Measurements from ENCODE around the gene CYP3A7. TPM values are rescaled to one million over a fixed set of nuclear protein-coding genes. Genes with fewer than 3 reads are reported as not detected.

Gene CYP3A7
- total and polyA plus RNA-seq, 2 of the 13 experiments (the other 11 are each of a cell fraction or from before 2014, with no cell fraction given): 5.8 to 6.4 TPM

- no peak for TF ChIP-seq PHF8 (CRISPR knock-in tag; IDR thresholded peaks at IDR 0.05)
- TF ChIP-seq RXRA (CRISPR knock-in tag; IDR thresholded peaks at IDR 0.05): no peak
- no peak; the same call in 1 of the 2 replicates for TF ChIP-seq MTA1 (CRISPR knock-in tag; IDR thresholded peaks at IDR 0.05; ENCODE audit: borderline replicate concordance)
- no peak for TF ChIP-seq TRIM24 (CRISPR knock-in tag; IDR thresholded peaks at IDR 0.05)
- no peak; the same call in 1 of the 2 replicates for TF ChIP-seq SNAPC4 (CRISPR knock-in tag; IDR thresholded peaks at IDR 0.05)
- TF ChIP-seq POLR2A (IDR thresholded peaks at IDR 0.05; ENCODE audit: insufficient read depth in 1 of 2, low read depth in 2 of 2, low read length in 2 of 2): peak; percentile 22 to 48; a peak in 2 of 4 replicates
- TF ChIP-seq KDM1A (CRISPR knock-in tag; IDR thresholded peaks at IDR 0.05): no peak
- TF ChIP-seq LCORL (IDR thresholded peaks at IDR 0.05): no peak
- peak; percentile 40; the same call in 1 of the 2 replicates for TF ChIP-seq LCORL (CRISPR knock-in tag; IDR thresholded peaks at IDR 0.05)
- TF ChIP-seq ZNF768 (CRISPR knock-in tag; IDR thresholded peaks at IDR 0.05): no peak
- TF ChIP-seq ZNF605 (CRISPR knock-in tag; IDR thresholded peaks at IDR 0.05): no peak
- TF ChIP-seq TFE3 (CRISPR knock-in tag; IDR thresholded peaks at IDR 0.05): no peak; the same call in 1 of the 2 replicates
- TF ChIP-seq TFAP4 (IDR thresholded peaks at IDR 0.05; ENCODE audit: borderline replicate concordance, low read depth): peak; percentile 22; the same call in 1 of the 2 replicates
- no peak for TF ChIP-seq KLF9 (CRISPR knock-in tag; IDR thresholded peaks at IDR 0.05; ENCODE audit: low read depth)
- no peak for TF ChIP-seq TRIM22 (IDR thresholded peaks at IDR 0.05)
- TF ChIP-seq ZNF138 (CRISPR knock-in tag; IDR thresholded peaks at IDR 0.05; ENCODE audit: low read depth): no peak
- TF ChIP-seq REL (CRISPR knock-in tag; conservative IDR thresholded peaks at IDR 0.05): no peak
- TF ChIP-seq ZNF432 (CRISPR knock-in tag; IDR thresholded peaks at IDR 0.05; ENCODE audit: borderline replicate concordance): no peak
- no peak; the same call in 1 of the 2 replicates for TF ChIP-seq TFDP1 (CRISPR knock-in tag; IDR thresholded peaks at IDR 0.05; ENCODE audit: borderline replicate concordance)
- no peak for TF ChIP-seq ZNF256 (CRISPR knock-in tag; conservative IDR thresholded peaks at IDR 0.05)
- no peak for TF ChIP-seq ZNF17 (CRISPR knock-in tag; IDR thresholded peaks at IDR 0.05)
- TF ChIP-seq ZNF567 (CRISPR knock-in tag; IDR thresholded peaks at IDR 0.05; ENCODE audit: borderline replicate concordance): no peak
Measured at GRCh38 chr7:99694201-99694911, 40.6 kb downstream of the CYP3A7 start (continued).
